ENCODE measurements around the gene TEX261.
A peak's percentile ranks its signal among the peaks of the same experiment; 100 is the strongest.
"Not testable (repeated sequence)": the region's sequence is repeated elsewhere in the genome, so short reads cannot be mapped to it uniquely, and the experiment has no call there.

The TEX261 gene

DNA sequence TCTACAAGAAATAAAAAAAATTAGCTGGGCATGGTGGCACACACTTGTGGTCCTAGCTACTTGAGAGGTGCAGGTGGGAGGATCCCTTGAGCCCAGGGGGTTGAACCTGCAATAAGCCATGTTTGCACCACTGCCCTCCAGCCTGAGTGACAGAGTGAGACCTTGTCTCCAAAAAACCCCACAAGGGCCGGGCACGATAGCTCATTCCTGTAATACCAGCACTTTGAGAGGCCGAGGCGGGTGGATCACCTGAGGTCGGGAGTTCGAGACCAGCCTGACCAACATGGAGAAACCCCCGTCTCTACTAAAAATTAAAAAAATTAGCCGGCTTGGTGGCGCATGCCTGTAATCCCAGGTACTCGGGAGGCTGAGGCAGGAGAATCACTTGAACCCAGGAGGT is 5.3 kb upstream of the TEX261 start:
- DNase-seq = not testable (repeated sequence)

DNA sequence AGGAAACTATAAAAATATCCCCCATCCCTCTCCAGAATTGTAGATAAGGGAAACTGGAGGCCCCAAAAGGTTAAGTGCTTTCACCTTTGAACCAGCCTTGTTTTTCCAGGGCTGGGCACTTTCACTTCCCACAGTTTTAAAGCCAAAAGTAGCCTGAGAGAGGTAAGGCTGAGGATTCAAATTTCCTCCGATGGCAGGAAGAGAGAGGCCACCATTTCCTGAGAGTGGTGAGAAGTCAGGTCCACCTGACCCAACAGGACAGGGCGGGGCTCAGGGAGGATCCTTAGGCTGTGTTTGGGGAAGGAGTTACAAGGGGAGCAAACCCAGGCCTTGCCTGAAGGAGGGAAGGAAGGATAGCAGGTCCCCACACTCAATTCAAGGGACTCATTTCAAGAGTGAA is 4.7 kb upstream of the TEX261 start:
- no peak for DNase-seq

DNA sequence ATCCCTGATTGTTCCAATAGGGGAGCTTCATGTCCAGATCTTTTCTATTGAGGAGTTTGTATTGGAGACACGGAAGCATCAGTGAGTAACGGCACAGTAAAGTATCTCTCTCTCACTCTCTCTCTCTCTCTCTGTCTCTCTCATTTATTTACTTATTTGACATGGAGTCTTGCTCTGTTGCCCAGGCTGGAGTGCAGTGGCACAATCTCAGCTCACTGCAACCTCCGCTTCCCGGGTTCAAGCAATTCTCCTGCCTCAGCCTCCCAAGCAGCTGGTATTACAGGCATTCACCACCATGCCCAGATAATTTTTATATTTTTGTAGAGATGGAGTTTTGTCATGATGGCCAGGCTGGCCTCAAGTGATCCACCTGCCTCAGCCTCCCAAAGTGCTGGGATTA is 4.2 kb upstream of the TEX261 start:
- not testable (repeated sequence) for DNase-seq

DNA sequence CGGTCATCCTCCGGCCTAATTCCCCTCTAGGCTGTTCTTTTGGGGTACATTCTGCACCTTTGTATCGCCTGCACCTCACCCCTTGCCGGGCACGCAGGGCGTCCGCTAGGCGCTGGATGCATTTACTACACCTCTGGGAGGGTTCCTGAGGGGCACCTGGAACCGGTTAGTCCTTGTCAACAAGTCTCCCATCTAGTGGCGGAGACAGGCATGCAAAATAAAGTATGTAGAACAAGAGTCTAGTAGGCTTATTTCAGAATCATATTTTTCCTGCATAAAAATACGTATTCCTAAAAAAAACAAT is 705 bp upstream of the TEX261 start:
- peak; percentile 24 for DNase-seq

DNA sequence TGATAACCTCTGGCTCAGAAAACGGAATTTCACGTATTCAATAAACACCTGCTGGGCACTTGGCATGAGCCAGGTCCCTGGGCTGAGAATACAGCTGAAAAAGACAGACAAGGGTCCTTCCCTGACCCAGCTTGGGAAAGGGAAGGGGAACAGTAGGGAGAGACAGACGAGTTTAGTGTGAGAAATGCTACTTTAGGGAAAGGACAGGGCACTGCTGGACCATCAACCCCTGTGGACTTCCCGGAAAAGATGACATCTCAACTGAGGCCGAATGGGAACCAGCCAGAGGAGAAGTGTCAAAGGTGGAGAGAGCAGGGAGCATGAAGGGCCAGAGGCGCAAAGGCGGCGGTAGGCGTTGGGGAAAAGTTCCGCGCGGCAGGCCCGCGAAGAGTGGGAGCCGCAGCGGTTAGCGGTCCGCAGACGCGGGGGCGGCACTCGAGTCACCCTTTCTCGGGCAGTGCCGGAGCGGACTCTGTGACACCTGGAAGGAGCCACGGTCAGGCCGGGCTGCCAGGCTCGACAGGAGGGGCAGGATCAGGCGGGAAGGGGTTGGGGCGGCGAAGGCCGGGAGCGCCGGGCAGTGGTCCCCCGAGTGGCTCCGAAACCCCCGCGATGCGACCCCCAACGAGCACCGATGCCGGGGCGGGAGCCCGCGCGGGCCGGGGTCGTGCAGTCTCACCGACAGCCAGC is 519 bp downstream of the TEX261 start:
- DNase-seq = no peak

DNA sequence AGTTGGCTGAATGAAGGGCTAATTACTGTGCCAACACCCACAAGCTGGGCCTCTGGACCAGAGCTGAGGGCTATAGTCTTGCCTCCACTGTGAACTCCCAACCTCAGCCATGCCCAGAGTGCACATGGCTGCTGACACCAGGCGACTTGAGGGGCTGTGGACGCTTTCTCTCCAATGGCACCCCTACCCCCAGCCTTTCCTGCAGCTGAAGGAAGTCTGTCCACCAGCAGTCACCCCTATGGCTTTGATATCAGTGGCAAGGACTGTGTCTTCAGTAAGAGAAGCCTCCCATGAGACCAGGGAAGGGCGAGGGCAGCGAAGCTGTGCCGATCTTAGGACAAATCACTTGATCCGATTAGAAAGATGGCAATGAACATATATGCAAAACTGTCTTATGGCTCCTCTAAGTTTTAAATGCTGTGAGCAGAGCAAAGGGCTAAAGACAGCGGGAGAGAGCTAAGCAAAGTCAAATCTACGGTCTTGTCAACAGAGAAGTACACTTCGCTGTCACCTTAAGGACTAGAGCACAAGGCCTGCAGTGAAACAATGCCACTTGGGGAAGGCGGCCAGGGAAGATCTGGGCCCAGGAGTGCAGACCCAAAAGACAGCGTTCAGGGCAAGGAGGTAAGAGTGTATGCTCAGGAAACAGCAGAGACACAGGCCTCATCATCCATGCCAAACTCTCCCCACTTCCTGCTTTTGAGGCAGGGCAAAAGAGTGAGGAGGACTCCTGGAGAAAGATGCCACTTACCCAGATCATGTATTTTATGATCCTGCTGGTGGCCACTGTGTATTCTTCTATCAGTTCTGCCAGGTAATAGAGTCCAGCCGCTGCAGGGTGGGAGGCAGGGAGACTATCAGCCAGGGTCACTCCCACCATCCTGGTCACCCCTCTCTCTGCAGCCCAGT is 1.5 kb downstream of the TEX261 start:
- no peak for DNase-seq

DNA sequence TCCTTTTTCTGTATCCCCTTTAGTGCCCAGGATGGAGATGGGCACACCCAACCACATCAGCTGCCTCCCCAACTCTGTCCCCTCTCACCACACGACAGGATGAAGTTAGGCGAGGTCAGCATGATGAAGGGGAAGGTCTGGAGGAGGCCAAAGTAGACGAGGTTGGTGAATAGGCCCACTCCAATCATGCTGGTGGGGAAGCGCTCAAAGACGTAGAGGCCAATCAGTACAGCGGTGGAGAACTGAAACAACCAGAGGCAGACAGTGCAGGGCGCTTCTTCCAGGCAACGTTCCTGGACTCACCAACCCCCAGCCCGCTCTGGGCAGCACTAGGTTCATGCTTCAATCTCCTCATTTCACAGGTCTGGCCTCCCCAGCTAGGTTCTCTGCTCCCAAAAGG is 2.9 kb downstream of the TEX261 start:
- no peak for DNase-seq

DNA sequence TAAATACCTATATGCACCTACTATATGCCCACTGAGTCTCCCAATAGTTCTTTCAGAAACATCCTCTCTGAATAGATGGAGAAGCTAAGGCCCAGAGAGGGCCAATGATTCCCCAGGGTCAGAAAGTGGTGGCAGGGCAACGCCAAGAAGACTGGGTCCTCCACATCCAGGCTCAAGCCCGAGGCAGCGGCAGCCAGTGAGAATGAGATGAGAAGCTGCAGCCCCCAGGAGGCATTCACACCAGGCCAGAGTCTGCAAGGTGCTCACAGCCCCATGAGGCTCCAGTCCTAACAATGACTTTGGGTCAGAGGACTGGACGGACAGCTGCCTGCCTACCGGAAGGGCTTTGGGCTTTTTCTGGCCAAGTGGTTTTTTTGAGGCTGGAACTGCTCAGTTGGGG is 3.5 kb downstream of the TEX261 start:
- DNase-seq = no peak

DNA sequence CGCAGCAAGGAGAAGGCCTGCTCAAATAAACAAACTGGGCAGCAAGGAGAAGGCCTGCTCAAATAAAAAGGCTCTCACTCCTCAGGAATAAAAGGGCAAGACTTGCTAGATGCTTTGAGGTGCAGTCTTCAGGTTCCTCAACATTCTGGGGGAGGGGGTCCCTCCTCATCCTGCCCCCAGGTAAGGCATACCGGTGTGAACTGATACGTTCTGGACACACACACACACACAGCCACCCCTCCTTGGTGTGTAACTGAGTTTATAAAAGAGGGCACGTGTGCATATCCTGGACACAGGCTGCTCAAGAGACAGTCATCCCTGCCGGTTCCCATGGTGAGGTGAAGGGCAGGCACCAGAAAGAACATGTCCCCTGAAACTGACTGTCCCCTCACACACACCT is 4.5 kb downstream of the TEX261 start:
- DNase-seq = no peak

DNA sequence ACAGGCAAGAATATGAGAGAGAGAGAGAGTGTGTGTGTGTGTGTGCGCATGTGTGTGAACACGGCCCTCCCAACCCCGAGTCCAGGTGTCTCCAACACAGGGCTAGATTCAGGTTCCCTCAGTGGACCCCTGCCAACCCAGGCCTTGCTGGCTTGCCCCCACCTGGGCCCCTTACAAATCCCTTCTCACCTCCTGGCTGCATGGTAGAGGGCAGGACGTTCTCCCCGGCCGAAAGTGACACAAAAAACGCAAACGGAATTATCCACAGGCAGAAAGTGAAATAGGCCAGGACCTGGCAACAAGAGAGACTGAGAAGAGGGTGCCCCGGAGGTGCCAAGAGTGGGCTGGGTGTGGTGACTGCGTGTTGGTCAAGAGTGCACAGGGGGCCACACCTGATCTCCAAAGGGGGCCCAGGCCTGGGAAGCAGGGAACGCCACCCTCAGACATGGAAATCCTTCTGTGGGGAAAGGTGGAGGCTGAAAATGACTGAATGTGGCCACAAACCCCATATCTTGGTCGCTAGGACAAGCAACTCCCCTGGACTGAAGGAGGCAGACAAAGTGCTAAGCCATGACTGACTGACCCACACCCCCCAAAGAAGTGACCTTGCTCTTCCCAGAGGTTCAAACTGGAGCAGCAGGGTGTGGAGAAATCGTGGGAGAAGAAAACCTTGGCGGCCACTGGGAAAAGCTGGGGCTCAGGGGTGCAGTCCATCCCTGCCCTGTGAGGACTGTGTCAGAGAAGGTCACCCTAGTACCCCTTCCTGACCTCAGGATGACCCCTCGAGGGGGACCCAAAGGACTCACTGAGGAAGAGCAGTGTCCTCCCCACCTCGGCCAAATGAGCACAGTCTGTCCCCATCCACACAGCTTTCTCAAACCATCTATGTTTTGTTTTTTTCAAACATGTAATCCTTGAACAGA is 5.7 kb downstream of the TEX261 start:
- no peak for DNase-seq

DNA sequence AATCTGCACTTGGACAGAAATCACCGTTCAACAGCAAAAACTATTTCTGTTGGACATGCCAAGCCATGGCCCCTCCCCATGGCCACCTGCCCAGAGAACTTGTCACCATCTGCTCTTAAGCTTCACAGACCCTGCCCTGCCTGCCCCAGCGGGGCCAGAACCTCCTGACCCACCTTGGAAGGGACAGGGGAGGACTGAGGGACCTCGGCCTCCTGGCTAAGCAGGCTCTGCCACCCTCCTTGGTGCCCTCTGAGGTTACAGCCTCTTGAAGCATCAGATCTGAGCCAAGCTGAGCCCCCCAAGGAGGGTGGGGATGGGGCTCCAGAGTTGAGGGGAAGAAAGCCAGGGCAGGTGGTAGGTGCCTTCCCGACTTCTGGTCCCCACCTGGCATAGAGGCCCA is 6.5 kb downstream of the TEX261 start:
- DNase-seq = no peak

DNA sequence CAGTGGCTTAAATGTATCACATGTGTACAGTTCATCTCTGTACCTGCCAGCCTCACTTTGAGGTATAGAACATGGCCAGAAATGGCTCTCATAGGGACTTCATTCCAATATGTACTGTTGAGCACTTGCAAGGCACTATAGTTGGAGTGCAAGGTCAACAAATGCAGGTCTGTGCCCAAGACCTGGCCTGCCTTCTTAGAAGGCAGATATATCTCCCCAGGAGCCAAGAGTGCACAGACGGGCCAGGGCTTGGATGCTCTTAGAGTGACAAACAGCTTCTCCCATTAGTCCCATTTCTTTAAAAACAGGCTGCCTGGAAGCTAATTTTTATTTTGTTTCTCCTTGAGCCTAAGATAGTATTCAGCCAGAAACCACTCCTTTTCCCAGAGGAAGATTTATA is 7.3 kb downstream of the TEX261 start:
- DNase-seq = no peak

DNA sequence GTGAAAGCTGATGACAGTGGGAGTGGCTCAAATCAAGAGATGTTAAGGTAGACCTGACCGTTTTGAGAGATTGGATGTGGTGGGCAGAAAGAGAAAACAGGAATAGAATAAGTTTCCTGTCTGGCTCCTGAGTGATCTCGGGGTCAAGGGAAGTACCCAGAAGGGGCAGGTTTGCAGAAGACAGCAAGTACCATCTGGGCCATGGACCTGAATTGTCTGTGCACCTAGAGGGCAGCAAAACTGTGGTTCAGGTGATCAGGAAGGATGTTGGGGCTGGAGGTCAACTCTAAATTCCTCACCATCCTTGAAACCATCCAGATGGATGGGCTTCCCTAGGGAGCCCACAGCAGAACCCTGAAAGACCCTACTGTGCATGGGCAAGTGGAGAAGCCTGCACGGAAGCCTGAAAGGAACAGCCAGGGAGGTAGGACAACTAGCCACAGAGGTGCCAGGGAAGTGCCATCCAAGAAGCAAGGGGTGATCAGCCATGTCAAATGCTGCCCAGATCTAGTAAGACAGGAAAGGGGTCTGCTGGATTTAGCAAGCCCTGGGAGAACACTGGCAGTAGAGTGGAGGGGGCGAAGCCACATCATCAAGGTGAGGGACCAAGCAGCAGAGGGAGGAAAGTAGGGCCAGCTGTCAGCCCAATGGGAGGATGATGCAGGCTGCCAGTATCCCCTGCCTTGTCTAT is 8.0 kb downstream of the TEX261 start:
- DNase-seq = no peak

DNA sequence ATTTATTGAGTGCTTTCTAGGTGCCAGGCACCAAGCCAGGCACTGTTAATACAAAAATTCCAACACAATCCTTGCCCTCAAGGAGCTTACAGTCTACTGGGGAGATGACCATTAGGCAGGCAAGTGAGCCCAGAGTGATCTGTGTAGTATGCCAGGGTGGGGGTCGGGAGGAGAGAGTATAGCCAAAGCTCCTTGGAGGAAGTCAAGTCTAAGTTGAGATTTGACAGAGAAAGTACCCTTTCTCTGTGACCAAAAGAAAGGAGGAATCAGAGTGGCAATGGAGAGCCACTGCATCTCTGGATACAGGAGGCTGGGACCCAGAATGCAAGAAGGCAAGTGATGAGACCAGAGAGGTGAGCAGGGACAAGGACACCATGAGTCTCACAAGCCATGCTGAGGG is 8.7 kb downstream of the TEX261 start:
- DNase-seq = no peak

DNA sequence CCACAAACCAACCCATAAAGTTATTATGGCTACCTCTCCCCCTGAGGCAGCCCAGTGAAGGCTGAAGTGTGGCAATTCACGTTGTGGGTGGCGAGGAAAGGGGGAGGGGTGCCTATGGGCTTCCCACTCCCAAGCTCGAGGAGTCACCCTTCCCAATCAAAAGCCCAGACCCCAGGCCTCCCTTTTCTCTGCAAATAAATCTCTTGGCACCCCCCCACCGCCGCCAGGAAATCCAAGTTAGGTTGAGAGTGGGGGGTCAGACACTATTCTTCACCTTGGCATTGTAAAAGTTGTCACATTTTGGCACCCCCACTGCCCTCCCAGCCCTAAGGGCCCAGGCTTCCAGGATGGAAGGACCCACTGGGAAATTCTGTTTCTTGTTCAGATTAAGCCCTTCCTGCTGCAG is 9.4 kb downstream of the TEX261 start:
- no peak for DNase-seq

DNA sequence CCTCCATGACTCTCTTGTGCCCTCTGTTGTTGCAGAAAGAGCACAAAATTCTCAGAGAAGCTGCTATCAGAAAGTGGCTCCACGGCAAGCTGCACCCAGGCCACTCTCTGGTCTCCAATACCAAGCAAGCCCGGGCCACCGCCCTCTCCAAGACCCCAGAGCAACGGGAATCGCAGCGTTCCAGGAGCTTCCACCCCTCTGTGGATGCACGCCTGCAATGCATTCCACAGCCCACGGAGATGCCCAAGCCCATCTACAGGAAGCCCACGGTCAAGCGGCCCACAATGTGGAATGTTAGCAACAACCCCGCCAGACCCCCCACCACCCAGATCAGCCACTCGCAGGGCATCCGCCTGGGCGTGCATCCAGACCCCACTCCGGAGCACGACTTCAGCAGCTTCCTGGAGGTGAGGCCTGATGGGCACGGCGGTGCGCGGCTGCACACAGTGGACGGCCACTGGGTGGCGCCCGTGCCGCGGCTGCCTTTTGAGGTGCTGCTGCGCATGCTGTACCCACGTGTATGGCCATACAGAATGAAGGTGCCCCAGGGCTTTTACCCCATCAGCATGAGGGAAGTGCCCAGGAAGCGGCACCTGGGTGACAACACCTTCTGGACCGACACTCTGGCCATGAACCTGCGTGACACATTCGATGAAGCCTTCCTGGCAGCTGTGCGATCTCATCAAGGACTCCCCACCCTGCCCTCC is 9.9 kb downstream of the TEX261 start:
- DNase-seq = no peak

DNA sequence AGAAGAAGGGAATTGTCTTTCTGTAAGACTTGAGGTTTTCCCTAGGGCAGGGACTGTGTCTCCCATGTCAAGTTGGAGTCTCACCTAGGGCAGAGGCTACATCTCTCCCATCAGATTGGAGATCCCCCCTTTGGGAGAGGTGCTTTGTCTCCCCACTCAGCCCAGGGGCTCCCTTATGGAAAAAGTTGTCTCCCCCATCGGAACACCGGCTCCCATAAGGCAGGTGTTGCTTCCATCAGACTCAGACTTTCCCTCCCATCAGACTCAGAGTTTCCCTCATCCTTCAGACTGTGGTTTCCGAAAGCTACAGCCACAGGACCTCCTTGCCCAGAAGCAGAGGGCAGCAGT is 10.5 kb downstream of the TEX261 start:
- no peak for DNase-seq

DNA sequence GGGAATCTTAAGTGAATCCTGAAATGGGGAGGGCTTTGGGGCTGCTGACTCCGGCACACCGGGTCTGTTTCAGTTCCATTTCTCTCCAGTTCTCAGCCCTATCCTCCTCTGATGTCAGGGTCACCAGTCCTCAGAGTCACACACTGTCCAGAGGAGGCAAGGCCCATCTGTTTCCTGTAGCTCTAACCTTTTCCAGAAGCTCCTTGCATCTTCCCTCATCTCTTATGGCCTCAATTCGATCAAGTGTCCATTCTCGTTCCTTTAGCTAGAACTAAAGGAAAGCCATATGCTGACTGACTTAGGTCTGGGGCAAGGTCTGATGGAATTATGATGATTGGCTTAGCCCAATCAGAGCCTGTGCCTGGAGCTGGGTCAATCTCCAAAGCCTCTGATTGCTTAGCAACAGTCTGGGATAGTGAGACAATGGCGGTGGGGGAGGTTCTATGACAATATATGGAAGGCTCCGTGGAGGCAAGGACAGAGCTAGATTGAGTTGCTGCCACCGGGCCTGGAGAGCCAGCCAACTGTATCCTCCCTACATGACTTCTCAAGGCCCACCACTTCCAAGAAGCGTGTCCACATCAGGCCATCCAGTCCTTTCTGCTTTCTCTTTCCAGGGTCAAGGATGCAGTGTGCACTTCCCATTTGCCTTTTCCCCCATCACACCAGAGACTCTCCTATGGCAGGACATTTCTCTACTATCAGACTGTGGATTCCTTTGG is 11.0 kb downstream of the TEX261 start:
- no peak for DNase-seq

DNA sequence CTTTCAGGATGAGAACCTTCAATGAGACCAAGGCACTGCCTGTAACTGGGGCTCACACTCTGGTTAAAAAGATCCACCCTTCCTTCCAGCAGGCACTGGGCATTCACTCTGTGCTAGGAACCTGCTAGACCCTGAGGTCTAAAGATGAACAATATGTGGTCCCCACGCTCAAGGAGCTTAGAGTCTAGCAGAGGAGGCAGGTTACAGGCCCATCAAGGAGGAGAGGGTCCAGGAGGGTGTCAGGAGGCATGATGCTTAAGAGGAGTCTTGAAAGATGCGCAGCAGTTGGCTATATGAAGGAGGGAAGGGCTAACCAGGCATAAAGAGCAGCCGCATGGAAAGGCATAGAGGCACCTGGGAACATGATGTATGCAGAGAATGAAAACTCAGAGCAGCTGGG is 11.7 kb downstream of the TEX261 start:
- no peak for DNase-seq

DNA sequence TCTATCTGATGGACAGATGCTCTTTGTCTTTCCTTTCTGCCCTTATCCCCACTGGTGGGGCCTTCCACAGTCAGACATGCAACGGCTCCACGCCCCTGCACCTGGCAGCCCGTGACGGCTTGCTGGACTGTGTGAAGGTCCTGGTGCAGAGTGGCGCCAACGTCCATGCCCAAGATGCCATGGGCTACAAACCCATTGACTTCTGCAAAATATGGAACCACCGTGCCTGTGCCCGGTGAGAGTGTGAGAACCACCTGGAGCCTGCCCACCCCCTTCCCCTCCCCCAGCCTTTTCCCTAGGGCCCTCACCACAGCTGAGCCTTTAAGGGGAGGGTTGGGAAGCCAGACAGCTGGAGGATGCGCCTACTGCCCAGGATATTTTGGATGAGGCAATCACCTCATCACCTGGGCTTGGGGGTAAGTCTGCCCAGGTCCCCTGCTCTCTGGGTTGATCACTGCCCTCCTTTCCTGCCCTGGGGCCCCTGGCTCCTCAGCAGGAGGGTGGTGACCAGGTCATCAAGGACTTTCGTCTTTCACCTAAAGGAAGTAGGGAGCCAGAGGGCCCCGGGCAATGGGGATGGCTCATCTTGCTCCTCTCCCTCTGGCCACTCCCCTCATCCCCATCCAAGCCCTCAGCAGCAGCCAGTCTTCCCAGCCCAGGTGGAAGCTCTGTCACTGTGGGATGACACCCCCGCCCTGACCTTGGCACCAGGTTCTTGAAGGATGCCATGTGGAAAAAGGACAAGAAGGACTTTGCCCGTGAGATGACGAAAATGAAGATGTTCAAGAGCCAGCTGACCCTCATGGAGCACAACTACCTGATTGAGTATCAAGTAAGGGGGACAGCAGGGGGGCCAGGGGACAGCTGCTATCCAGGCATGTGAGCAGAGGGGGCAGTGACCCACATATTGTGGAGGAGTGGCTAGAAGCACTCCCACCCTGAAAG is 12.5 kb downstream of the TEX261 start:
- no peak for DNase-seq

DNA sequence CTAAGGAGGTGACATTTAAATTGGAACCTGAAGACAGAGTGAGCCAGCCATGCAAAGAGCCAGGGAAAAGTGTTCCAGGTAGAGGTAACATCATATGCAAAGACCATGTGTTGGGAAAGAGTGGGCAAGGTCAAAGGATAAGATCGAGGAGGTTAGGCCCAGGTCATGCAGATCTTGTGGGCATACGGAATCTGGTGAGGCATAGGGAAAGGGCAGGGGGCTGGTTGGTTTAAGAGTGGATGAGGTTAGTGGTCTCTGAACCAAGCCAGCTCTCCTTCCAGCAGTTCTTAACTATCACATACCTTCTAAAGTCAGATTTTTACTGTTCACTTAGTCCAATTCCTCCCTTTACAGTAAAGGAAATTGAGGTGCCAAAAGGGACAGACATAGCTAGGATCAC is 13.3 kb downstream of the TEX261 start:
- DNase-seq = no peak

Data from kidney glomerular epithelial cell (primary cell).